Right lobe of liver (tissue), 4 donors: ENCODE results near the gene PSMC3IP.

Experiments used
- POLR2A ChIP-seq: fragments of 450-650 bp; IDR thresholded peaks from one replicate; pipeline ENCODE4 v1.6.1; 2017; ENCODE audit warnings: antibody characterized with exemption, mild to moderate bottlenecking
- TF ChIP-seq, protein P1 (sequence below), 4 donors: fragments of 200-600 bp in 3 of 4; fragments of 450-650 bp in 1 of 4; IDR thresholded peaks; one replicate each; pipeline versions ENCODE4 v1.5.1 to v1.8.0; 2016 to 2022; ENCODE audit warnings: antibody characterized with exemption in 4 of 4, mild to moderate bottlenecking in 2 of 4
- donor health status: DM: no; HTN: no; CAD: no.
- donor health status: DM: no; HTN: no; CAD: no.
- donor health status: DM: no; HTN: yes; CAD: no.

DNA sequence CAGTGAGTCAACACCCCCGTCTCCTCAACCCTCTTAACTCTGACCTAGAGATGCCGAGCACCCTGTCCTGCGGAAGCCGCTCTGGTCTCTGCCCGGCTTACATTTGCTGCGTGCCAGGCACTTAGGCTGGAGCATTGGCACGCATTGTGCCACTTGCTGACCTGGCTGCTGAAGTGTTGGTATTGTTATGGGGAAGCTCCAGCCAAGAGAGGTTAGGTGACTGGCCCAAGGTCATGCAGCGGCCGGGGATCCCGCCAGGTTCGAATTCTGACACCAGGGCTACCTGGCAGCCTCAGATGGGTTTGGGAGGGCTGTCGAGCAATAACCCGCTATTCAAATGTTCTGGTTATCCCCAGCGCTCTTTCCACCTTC, 29.8 kb downstream of the PSMC3IP start:
- TF ChIP-seq, protein P1, sequence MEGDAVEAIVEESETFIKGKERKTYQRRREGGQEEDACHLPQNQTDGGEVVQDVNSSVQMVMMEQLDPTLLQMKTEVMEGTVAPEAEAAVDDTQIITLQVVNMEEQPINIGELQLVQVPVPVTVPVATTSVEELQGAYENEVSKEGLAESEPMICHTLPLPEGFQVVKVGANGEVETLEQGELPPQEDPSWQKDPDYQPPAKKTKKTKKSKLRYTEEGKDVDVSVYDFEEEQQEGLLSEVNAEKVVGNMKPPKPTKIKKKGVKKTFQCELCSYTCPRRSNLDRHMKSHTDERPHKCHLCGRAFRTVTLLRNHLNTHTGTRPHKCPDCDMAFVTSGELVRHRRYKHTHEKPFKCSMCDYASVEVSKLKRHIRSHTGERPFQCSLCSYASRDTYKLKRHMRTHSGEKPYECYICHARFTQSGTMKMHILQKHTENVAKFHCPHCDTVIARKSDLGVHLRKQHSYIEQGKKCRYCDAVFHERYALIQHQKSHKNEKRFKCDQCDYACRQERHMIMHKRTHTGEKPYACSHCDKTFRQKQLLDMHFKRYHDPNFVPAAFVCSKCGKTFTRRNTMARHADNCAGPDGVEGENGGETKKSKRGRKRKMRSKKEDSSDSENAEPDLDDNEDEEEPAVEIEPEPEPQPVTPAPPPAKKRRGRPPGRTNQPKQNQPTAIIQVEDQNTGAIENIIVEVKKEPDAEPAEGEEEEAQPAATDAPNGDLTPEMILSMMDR (IDR thresholded peaks at IDR 0.05): no peak
- no peak for TF ChIP-seq POLR2A
